Psoas muscle (tissue), 8 donors: ENCODE results near the gene DEPDC1B. TPM values are rescaled to one million over a fixed set of nuclear protein-coding genes. Genes with fewer than 3 reads are reported as not detected.
"Not testable (repeated sequence)": the region's sequence is repeated elsewhere in the genome, so short reads cannot be mapped to it uniquely, and the experiment has no call there.

Experiments
- ATAC-seq, 4 donors: fragments of 200-7000 bp; cut with Tn5 transposase; one replicate each; pipeline ENCODE4 v1.9.1; 2020; ENCODE audit warnings: moderate library complexity in 3 of 4, mild to moderate bottlenecking in 2 of 4
- DNase-seq, 2 donors: peaks; one replicate each; pipeline ENCODE4 v3.0.0-alpha.2; 2020
- H3K27ac ChIP-seq: fragments of 200-600 bp; one replicate; pipeline ENCODE4 v1.8.0; 2022
- H3K27me3 ChIP-seq, 3 donors: fragments of 200-600 bp in 1 of 3; one replicate each; pipeline versions ENCODE4 v1.6.1 to v1.8.0; 2013 to 2022; ENCODE audit warnings: low read length in 2 of 3, mild to moderate bottlenecking in 2 of 3, moderate library complexity in 1 of 3; ENCODE audit not compliant: insufficient read depth in 3 of 3
- H3K36me3 ChIP-seq, 2 donors: fragments of 200-600 bp in 1 of 2; one replicate each; pipeline versions ENCODE4 v1.6.1 to v1.8.0; 2013 to 2022; ENCODE audit warnings: low read depth in 1 of 2, mild to moderate bottlenecking in 1 of 2, moderate library complexity in 1 of 2; ENCODE audit not compliant: insufficient read depth in 1 of 2
- H3K4me1 ChIP-seq: fragments of 200-600 bp; one replicate; pipeline ENCODE4 v1.8.0; 2022
- H3K4me3 ChIP-seq: fragments of 200-600 bp; one replicate; pipeline ENCODE4 v1.8.0; 2022; ENCODE audit warnings: mild to moderate bottlenecking
- H3K9me3 ChIP-seq: fragments of 200-600 bp; one replicate; pipeline ENCODE4 v1.8.0; 2022
- CTCF ChIP-seq: fragments of 200-600 bp; IDR thresholded peaks from one replicate; pipeline ENCODE4 v1.8.0; 2022; ENCODE audit warnings: antibody characterized with exemption
- WGBS, 3 donors: extraction: QIAGEN DNeasy Blood & Tissue Kit; methylation state at CpG; one replicate each; pipeline versions ENCODE4 v1.1.6 to v1.1.7; 2013; 5-methylcytosine and 5-hydroxymethylcytosine counted together
- intact Hi-C, 2 donors: fragments of 100-400 bp; cut with DNase I; formaldehyde crosslinking; loops; one replicate each; pipeline versions ENCODE4 v1.11.0 to v1.14.2; 2022
- polyA plus RNA-seq, 3 donors: library from polyadenylated mRNA; stranded (reverse); fragments of 200-250 nt; gene quantifications; one replicate each; pipeline ENCODE4 v1.2.3, GENCODE V29; 2013
- total RNA-seq, 4 donors: library from RNA; stranded (reverse); fragmentation: NEBNext Ultra II Directional in 2 of 4; extraction: Animal tissue kit (Norgen Biotek cat#: 25700) in 2 of 4; gene quantifications; one replicate each; pipeline versions ENCODE4 v1.2.1 to v1.2.4, GENCODE V29; 2021 to 2023
- donor health status: healthy with polysubstance abuse.
- donor health status: DM: no; HTN: no; CAD: no; lungs with moderate emphysema.
- donor health status: Bipolar disorder and iron deficiency.
- donor health status: healthy.
- donor health status: DM: yes; HTN: yes; CAD: no.
- donor health status: DM: no; HTN: no; CAD: no.
- donor health status: DM: no; HTN: no; CAD: no.
- donor health status: DM: yes; HTN: yes; CAD: no.

DEPDC1B gene
- total and polyA plus RNA-seq, 7 donors = 0.05 to 0.15 (median 0.06) TPM; not detected in 4

DNA sequence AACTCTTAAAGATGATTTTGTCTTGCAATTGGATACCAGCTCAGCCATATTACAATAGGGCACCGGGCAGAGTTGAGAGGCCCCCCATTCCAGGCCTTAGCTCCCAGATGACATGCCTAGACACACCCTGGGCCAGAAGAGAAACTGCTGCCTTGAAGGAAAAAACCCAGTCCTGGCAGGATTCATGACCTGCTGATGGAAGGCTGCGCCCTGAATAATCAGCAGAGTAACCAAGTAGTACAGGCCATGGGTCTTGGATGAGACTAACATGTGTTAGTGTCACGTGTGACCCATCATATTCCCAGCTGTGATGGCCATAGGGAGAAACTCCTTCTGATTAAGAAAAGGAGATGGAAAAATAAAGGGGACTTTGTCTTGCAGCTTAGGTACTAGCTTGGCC lies 39.0 kb upstream of the DEPDC1B start:
- WGBS, 3 donors = 55 to 76% (median 72%) methylated on average over 3 of the region's 3 CpGs
- no peak for DNase-seq
- Histone ChIP-seq H3K4me1 (no peaks in the 10 kb centered on the region), H3K27ac (no peak overlapping the region), H3K4me3 (no peak overlapping the region), H3K9me3 (no peaks in the 10 kb centered on the region), H3K27me3 (no peaks in the 10 kb centered on the region), H3K36me3 (no peaks in the 10 kb centered on the region)
- intact Hi-C loops = no loop called here
- no peak for ATAC-seq
- no peak for TF ChIP-seq CTCF

DNA sequence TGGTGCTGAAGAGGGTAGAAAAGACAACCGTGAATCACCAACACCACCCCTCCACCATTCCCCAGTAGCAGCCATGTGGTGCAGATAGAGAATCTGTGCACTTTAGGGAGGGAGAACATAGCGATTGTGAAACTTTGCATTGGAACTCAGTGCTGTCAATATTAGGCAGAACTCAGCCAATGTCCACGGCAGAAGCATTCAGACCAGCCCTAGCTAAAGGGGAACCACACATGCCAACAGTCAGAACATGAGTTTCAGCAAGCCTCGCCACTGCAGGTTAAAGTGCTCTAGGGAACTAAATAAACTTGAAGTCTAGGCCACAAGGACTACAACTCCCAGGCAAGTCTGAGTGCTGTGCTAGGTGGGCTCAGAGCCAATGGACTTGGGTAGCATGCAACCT lies 38.5 kb upstream of the DEPDC1B start:
- intact Hi-C loops = no loop called here
- WGBS, 3 donors = 79 to 84% (median 83%) methylated on average over 4 of the region's 4 CpGs
- DNase-seq (no peak), ATAC-seq (no peak)
- H3K4me1 ChIP-seq = no peaks in the 10 kb centered on the region
- TF ChIP-seq CTCF = no peak
- H3K4me3 ChIP-seq = no peak overlapping the region
- no peaks in the 10 kb centered on the region for H3K9me3 ChIP-seq
- H3K27me3 ChIP-seq = no peaks in the 10 kb centered on the region
- H3K36me3 ChIP-seq = no peaks in the 10 kb centered on the region
- no peak overlapping the region for H3K27ac ChIP-seq

DNA sequence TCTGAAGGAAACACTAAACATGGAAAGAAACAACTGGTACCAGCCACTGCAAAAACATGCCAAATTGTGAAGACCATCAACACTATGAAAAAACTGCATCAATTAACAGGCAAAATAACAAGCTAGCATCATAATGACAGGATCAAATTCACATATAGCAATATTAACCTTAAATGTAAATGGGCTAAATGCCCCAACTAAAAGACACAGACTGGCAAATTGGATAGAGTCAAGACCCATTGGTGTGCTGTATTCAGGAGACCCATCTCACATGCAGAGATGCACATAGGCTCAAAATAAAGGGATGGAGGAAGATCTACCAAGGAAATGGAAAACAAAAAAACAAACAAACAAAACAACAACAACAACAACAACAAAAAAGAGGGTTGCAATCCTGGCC lies 30.9 kb upstream of the DEPDC1B start:
- ATAC-seq, intact Hi-C loops: not testable (repeated sequence)

GRCh38 chr5:60727033-60727679 lies 27.2 kb upstream of the DEPDC1B start:
- Histone ChIP-seq H3K27me3 (peaks cover 0 to 2% (median 0%) of the 10 kb centered on the region in 3 donors), H3K36me3 (no peaks in the 10 kb centered on the region), H3K4me1 (no peaks in the 10 kb centered on the region), H3K27ac (no peak overlapping the region), H3K4me3 (no peak overlapping the region), H3K9me3 (no peaks in the 10 kb centered on the region)
- ATAC-seq (no peak), DNase-seq (no peak)
- 79 to 100% (median 84%) methylated on average over 1 of the region's 1 CpG for WGBS, 3 donors
- TF ChIP-seq CTCF = no peak
- intact Hi-C loops = no loop called here

More for the DNA sequence above, 30.9 kb upstream of the DEPDC1B start:
- not testable (repeated sequence) for H3K36me3 ChIP-seq, H3K4me3 ChIP-seq, DNase-seq, H3K27me3 ChIP-seq, H3K4me1 ChIP-seq, H3K9me3 ChIP-seq, H3K27ac ChIP-seq

- intact Hi-C loops = no loop called here
Measured at GRCh38 chr5:60724126-60724525, 24.2 kb upstream of the DEPDC1B start.

More at GRCh38 chr5:60724126-60724525, 24.2 kb upstream of the DEPDC1B start:
- TF ChIP-seq CTCF = no peak
- Histone ChIP-seq H3K27ac (no peak overlapping the region), H3K4me1 (no peaks in the 10 kb centered on the region), H3K9me3 (no peaks in the 10 kb centered on the region), H3K27me3 (peaks cover 0 to 2% (median 0%) of the 10 kb centered on the region in 3 donors), H3K4me3 (no peak overlapping the region), H3K36me3 (no peaks in the 10 kb centered on the region)
- DNase-seq (no peak), ATAC-seq (no peak)
- WGBS, 3 donors = 70 to 82% (median 78%) methylated on average over 2 of the region's 2 CpGs
